K562 (cell line): ENCODE data around the gene MED28. TPM values are rescaled to one million over a fixed set of nuclear protein-coding genes. Genes with fewer than 3 reads are reported as not detected.
A peak's percentile ranks its signal among the peaks of the same experiment; 100 is the strongest.
"Not testable (repeated sequence)": the region's sequence is repeated elsewhere in the genome, so short reads cannot be mapped to it uniquely, and the experiment has no call there.

Source experiments
- ATAC-seq: fragments of 200-7000 bp; cut with Tn5 transposase; 3 replicates; pipeline ENCODE4 v1.9.1; 2020; ENCODE audit warnings: moderate library complexity
- BruUV-seq: library from RNA; stranded (reverse); fragments of 400-500 nt; replicated peaks from 2 replicates; lab custom pipeline; 2021; lab: Mats Ljungman, UMichigan
- CTCF ChIA-PET: fragments of 300-600 bp; formaldehyde crosslinking; extraction: SDS; loops from one replicate; lab custom pipeline; 2021; ENCODE audit warnings: low intra/inter-chr PET ratio; lab: Yijun Ruan, JAX
- POLR2A ChIA-PET: fragments of 300-600, 350-650 bp; sonication (Branson Sonifier 250); formaldehyde crosslinking; extraction: SDS; loops from one replicate; lab custom pipeline; 2021; ENCODE audit warnings: antibody characterized with exemption, inconsistent platforms; lab: Yijun Ruan, JAX
- DNase-seq, 4 experiments: peaks; one replicate each; pipeline versions ENCODE4 v3.0.0 to v3.0.0-alpha.2; 2011 to 2018; ENCODE audit warnings: low spot score in 3 of 4, mixed read lengths in 3 of 4; ENCODE audit errors: extremely low read depth in 1 of 4
- FAIRE-seq: peaks from 2 replicates; lab custom pipeline; 2011; peaks lifted over from hg19 to GRCh38; lab: Jason Lieb, UNC
- H2AFZ ChIP-seq: 2 replicates; pipeline ENCODE4 v1.6.0; 2011; ENCODE audit warnings: low read depth, low read length, control low read depth, inconsistent platforms
- H3K27ac ChIP-seq: fragments of 200-600 bp; 3 replicates; pipeline ENCODE4 v1.8.0; 2011; ENCODE audit warnings: low read depth, mild to moderate bottlenecking, control low read depth, inconsistent platforms, low read length, moderate library complexity, mixed read lengths; ENCODE audit errors: extremely low read depth
- H3K27me3 ChIP-seq, 2 experiments: fragments of 300-600 bp in 1 of 2; 2 replicates in 1 of 2; 3 replicates in 1 of 2; pipeline versions ENCODE4 v1.6.0 to v1.8.0; 2011; ENCODE audit warnings: inconsistent platforms in 2 of 2, low read length in 2 of 2, mild to moderate bottlenecking in 1 of 2, mixed read lengths in 1 of 2, moderate library complexity in 1 of 2; ENCODE audit not compliant: control insufficient read depth in 2 of 2, insufficient read depth in 2 of 2
- H3K36me3 ChIP-seq: fragments of 300-600 bp; 3 replicates; pipeline ENCODE4 v1.8.0; 2011; ENCODE audit warnings: mild to moderate bottlenecking, low read length, inconsistent platforms; ENCODE audit not compliant: control insufficient read depth, insufficient read depth
- H3K4me1 ChIP-seq, 2 experiments: fragments of 200-600 bp in 1 of 2; replicated peaks in 1 of 2; 2 replicates in 1 of 2; 3 replicates in 1 of 2; pipeline versions ENCODE4 v1.5.1 to v1.8.0; 2011; ENCODE audit warnings: inconsistent platforms in 2 of 2, low read length in 2 of 2, mild to moderate bottlenecking in 1 of 2, mixed read lengths in 1 of 2, moderate library complexity in 1 of 2; ENCODE audit not compliant: control insufficient read depth in 2 of 2, insufficient read depth in 2 of 2
- H3K4me2 ChIP-seq: 2 replicates; pipeline ENCODE4 v1.6.1; 2011; ENCODE audit warnings: low read length, control low read depth, inconsistent platforms, mixed read lengths; ENCODE audit not compliant: insufficient read depth
- H3K4me3 ChIP-seq: fragments of 200-600 bp; sonication (generic), shearing (Covaris generic); 2 replicates; pipeline ENCODE4 v1.5.1; 2016; ENCODE audit warnings: control low read depth, inconsistent platforms
- H3K79me2 ChIP-seq: fragments of 200-600 bp; 3 replicates; pipeline ENCODE4 v1.8.0; 2011; ENCODE audit warnings: low read length, inconsistent platforms; ENCODE audit not compliant: control insufficient read depth, insufficient read depth
- H3K9ac ChIP-seq, 2 experiments: 2 replicates each; pipeline versions ENCODE4 v1.6.0 to v1.6.1; 2011; ENCODE audit warnings: low read depth in 2 of 2, low read length in 2 of 2, control low read depth in 1 of 2, inconsistent platforms in 1 of 2, mild to moderate bottlenecking in 1 of 2, mixed read lengths in 1 of 2; ENCODE audit not compliant: insufficient read depth in 1 of 2
- H3K9me1 ChIP-seq: one replicate; pipeline ENCODE4 v1.6.0; 2011; ENCODE audit warnings: inconsistent platforms, mild to moderate bottlenecking, low read length, moderate library complexity; ENCODE audit not compliant: control insufficient read depth, insufficient read depth
- H3K9me3 ChIP-seq: replicated peaks from 2 replicates; pipeline ENCODE4 v1.5.1; 2011; ENCODE audit warnings: low read depth, low read length, inconsistent platforms; ENCODE audit not compliant: control insufficient read depth, insufficient read depth
- H4K20me1 ChIP-seq: replicated peaks from 2 replicates; pipeline ENCODE4 v1.6.1; 2011; ENCODE audit warnings: low read length, inconsistent platforms, mixed read lengths; ENCODE audit not compliant: control insufficient read depth, insufficient read depth
- CCAR2 ChIP-seq: fragments of 200-400 bp; formaldehyde crosslinking; IDR thresholded peaks from 2 replicates; pipeline ENCODE4 v1.6.1; 2017; ENCODE audit warnings: mild to moderate bottlenecking, low read depth, low read length
- FOSL1 ChIP-seq: fragments of 200-800 bp; sonication (Bioruptor generic); conservative IDR thresholded peaks from 2 replicates; pipeline ENCODE4 v1.6.1; 2016; ENCODE audit warnings: missing genetic modification characterization, missing compliant biosample characterization
- SRF ChIP-seq, 2 experiments: fragments of 250-450, 450-650 bp in 1 of 2; sonication (Bioruptor Pico) in 1 of 2; sonication (generic) in 1 of 2; formaldehyde crosslinking; IDR thresholded peaks; 2 replicates each; pipeline versions ENCODE4 v1.5.0 to v1.5.1; 2020 to 2022; ENCODE audit warnings: mild to moderate bottlenecking in 1 of 2, missing genetic modification reagents in 1 of 2
- ZNF121 ChIP-seq: sonication (generic); formaldehyde crosslinking; conservative IDR thresholded peaks from 2 replicates; pipeline ENCODE4 v1.8.0; 2022; ENCODE audit warnings: missing genetic modification reagents
- ZNF584 ChIP-seq: fragments of 200-800 bp; sonication (Bioruptor generic); IDR thresholded peaks from 2 replicates; pipeline ENCODE4 v1.6.1; 2016; ENCODE audit warnings: low read depth, mild to moderate bottlenecking, missing genetic modification characterization, missing compliant biosample characterization
- ZNF830 ChIP-seq: fragments of 250-450 bp; sonication (Bioruptor Pico); IDR thresholded peaks from 2 replicates; pipeline ENCODE4 v1.5.0; 2021; ENCODE audit warnings: mild to moderate bottlenecking
- WGBS: fragments of 100-300 bp; shearing (Covaris generic); methylation state at CpG from one replicate; pipeline ENCODE4 v1.1.6; 2016; ENCODE audit warnings: low coverage, mixed read lengths; ENCODE audit not compliant: insufficient coverage; ENCODE audit errors: missing lambda C conversion rate; 5-methylcytosine and 5-hydroxymethylcytosine counted together
- in situ Hi-C: fragments of 300-500 bp; cut with MboI; formaldehyde crosslinking; loops from 4 replicates; pipeline ENCODE4 v1.15.0; 2018; ENCODE audit warnings: inconsistent platforms, mixed read lengths
- intact Hi-C: fragments of 100-400 bp; cut with micrococcal nuclease; formaldehyde crosslinking; loops from 2 replicates; pipeline ENCODE4 v1.14.2; 2022
- polyA plus RNA-seq, 8 experiments: library from polyadenylated mRNA; depleted of rRNA in 4 of 8; stranded (reverse) in 5 of 8; unstranded in 3 of 8; fragments of >200 nt; fragmentation: Nextera tagmentation in 2 of 8; fragmentation: Illumina TruSeq in 1 of 8; extraction: Ambion mirVana in 2 of 8; extraction: Trizol in 1 of 8; gene quantifications; 2 replicates each; pipeline versions ENCODE4 v1.2.1 to v1.2.3, GENCODE V29; 2011 to 2014; ENCODE audit warnings: inconsistent platforms in 1 of 8, missing spikeins in 1 of 8
- total RNA-seq, 7 experiments: library from RNA; depleted of rRNA in 6 of 7; stranded (reverse); fragments of >200 nt in 6 of 7; fragmentation: Illumina TruSeq in 2 of 7; extraction: Trizol in 2 of 7; gene quantifications; 2 replicates each; pipeline versions ENCODE4 v1.2.1 to v1.2.3, GENCODE V29; 2011 to 2021; ENCODE audit warnings: low replicate concordance in 1 of 7

Gene MED28
- total and polyA plus RNA-seq, 9 of the 15 experiments (the other 6 are each of a cell fraction or from before 2014, with no cell fraction given): 15.5 to 93.8 (median 50.5) TPM

DNA sequence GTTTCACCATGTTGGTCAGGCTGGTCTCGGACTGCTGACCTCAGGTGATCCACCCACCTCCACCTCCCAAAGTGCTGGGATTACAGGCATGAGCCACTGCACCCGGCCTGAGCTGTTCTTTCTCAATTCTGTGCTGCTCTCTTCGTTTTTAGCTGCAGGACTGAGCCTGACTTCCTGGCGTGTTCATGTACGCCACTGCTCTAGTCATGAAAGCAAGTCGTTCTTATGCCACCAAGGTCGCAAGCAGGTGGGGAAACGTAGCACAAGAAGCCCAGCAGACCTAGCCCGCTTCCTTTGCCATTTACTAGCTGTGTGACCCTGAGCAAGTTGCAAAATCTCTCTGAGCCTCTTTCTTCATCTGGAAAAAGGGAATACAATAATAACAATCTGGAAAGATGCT, 43.4 kb downstream of the MED28 start (continued):
- TF ChIP-seq CCAR2 (no peak), ZNF584 (CRISPR knock-in tag) (no peak)

DNA sequence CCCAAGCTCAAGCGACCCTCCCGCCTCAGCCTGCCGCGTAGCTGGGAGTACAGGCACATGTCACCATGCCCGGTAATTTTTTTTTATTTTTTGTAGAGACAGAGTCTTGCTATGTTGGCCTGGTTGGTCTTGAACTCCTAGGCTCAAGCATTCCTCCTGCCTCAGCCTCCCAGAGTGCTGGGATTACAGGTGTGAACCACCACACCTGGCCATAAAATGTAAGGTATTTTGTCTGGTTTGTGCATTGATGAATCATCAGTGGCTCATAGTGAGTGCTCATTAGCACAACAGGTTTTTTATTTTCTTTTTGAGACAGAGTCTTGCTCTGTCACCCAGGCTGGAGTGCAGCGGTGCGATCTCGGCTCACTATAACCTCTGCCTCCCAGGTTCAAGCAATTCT, 44.8 kb downstream of the MED28 start:
- FAIRE-seq, H2AFZ ChIP-seq, DNase-seq, H3K9me1 ChIP-seq, POLR2A ChIA-PET, H3K9me3 ChIP-seq, CTCF ChIA-PET, H3K79me2 ChIP-seq, BruUV-seq, H3K4me1 ChIP-seq, H3K9ac ChIP-seq, H4K20me1 ChIP-seq, intact Hi-C loops, H3K36me3 ChIP-seq, H3K4me2 ChIP-seq, H3K4me3 ChIP-seq, ATAC-seq, H3K27ac ChIP-seq: not testable (repeated sequence)
- WGBS: 8% methylated on average over 8 of the region's 8 CpGs
- peaks cover 35 to 45% of the 10 kb centered on the region in 2 experiments for H3K27me3 ChIP-seq
- in situ Hi-C loops: loop anchor here (25.0 kb wide), 1 partner anchor 928 kb away; no protein-coding TSS in a partner anchor

DNA sequence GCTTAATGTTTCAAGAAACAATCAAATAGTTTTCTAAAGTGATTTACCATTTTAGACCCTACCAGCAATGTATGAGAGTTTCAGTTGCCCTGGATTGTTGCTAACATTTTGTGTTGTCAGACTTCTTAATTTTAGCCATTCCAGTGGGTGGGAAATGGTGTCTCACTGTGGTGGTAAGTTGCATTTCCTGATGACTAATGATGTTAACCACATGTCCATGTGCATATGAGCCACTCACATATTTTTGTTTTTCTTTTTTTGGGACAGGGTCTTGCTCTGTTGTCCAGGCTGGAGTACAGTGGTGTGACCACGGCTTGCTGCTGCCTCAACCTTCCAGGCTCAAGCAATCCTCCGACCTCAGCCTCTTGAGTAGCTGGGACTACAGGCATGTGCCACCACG, 48.3 kb downstream of the MED28 start:
- no peaks in the 10 kb centered on the region; the same call in 1 of the 2 replicates for H4K20me1 ChIP-seq
- H3K36me3 ChIP-seq: no peaks in the 10 kb centered on the region
- 14% methylated on average over 3 of the region's 3 CpGs for WGBS
- DNase-seq (no peak), FAIRE-seq (no peak), ATAC-seq (no peak)
- H3K27ac ChIP-seq: no peak overlapping the region
- H3K9me3 ChIP-seq: no peaks in the 10 kb centered on the region
- H3K4me2 ChIP-seq: no peak overlapping the region
- no peaks in the 10 kb centered on the region for H3K9me1 ChIP-seq
- intact Hi-C loops (no loop called here), in situ Hi-C loops (loop anchor here (25.0 kb wide), 1 partner anchor 925 kb away; no protein-coding TSS in a partner anchor)
- TF ChIP-seq SRF (CRISPR knock-in tag; IDR thresholded peaks at IDR 0.05) (no peak), ZNF121 (peak; percentile 79), ZNF830 (no peak), FOSL1 (tag) (peak; percentile 19; the same call in 1 of the 2 replicates)
- POLR2A ChIA-PET: no interaction called here
- H3K27me3 ChIP-seq: peaks cover 25 to 32% of the 10 kb centered on the region in 2 experiments
- CTCF ChIA-PET: no interaction called here
- no peak overlapping the region for H3K4me3 ChIP-seq
- no peaks in the 10 kb centered on the region for H3K79me2 ChIP-seq
- H3K4me1 ChIP-seq: peaks cover 0 to 2% of the 10 kb centered on the region in 2 experiments; a peak in 1 of 5 replicates
- no TSS peak for BruUV-seq
- no peak overlapping the region for H3K9ac ChIP-seq
- H2AFZ ChIP-seq: no peak overlapping the region
